Ecto neural progenitor cell (in vitro differentiated cells): ENCODE measurements around the gene ALPK3.

Experiments
- DNase-seq: peaks from one replicate; pipeline ENCODE4 v3.0.0-alpha.2; 2018; ENCODE audit warnings: low spot score

ALPK3 gene

GRCh38 chr15:84799511-84800187, 17.5 kb upstream of the ALPK3 start:
- no peak for DNase-seq

- DNase-seq: no peak
These were observed 16.8 kb upstream of the ALPK3 start for GRCh38 chr15:84800365-84800806.

GRCh38 chr15:84804005-84804900, 12.9 kb upstream of the ALPK3 start:
- no peak for DNase-seq

- DNase-seq: no peak
These were observed 11.9 kb upstream of the ALPK3 start for GRCh38 chr15:84805221-84805620.

- no peak for DNase-seq
These were observed 9.9 kb upstream of the ALPK3 start for GRCh38 chr15:84807228-84807627.

GRCh38 chr15:84810073-84810840, 6.9 kb upstream of the ALPK3 start:
- no peak for DNase-seq

- DNase-seq: no peak
These were observed 6.0 kb upstream of the ALPK3 start for GRCh38 chr15:84811151-84811550.

GRCh38 chr15:84811828-84812227, 5.3 kb upstream of the ALPK3 start:
- no peak for DNase-seq

- no peak for DNase-seq
These were observed 4.3 kb upstream of the ALPK3 start for GRCh38 chr15:84812842-84813241.

GRCh38 chr15:84813435-84813834, 3.7 kb upstream of the ALPK3 start:
- no peak for DNase-seq

GRCh38 chr15:84813931-84814330, 3.2 kb upstream of the ALPK3 start:
- DNase-seq: no peak

GRCh38 chr15:84814916-84815315, 2.2 kb upstream of the ALPK3 start:
- no peak for DNase-seq

- peak; percentile 78 for DNase-seq
These were observed 418 bp downstream of the ALPK3 start for GRCh38 chr15:84817466-84818081.

- DNase-seq: peak; percentile 64
These were observed 1.3 kb downstream of the ALPK3 start for GRCh38 chr15:84818261-84819131.

GRCh38 chr15:84819291-84819768, 2.2 kb downstream of the ALPK3 start:
- no peak for DNase-seq

GRCh38 chr15:84819791-84820190, 2.6 kb downstream of the ALPK3 start:
- no peak for DNase-seq

- DNase-seq: no peak
These were observed 4.4 kb downstream of the ALPK3 start for GRCh38 chr15:84821501-84822021.

- DNase-seq: no peak
These were observed 5.6 kb downstream of the ALPK3 start for GRCh38 chr15:84822653-84823281.

GRCh38 chr15:84823282-84823878, 6.2 kb downstream of the ALPK3 start:
- DNase-seq: no peak
